NCI-H1694 treated with DMSO at 0.1 percent for 48 hours (cell line): ENCODE results near the gene APBB2.

ENCODE experiments used
- DNase-seq: peaks from one replicate; lab custom pipeline; 2025; lab: John Stamatoyannopoulos, UW

Gene APBB2

GRCh38 chr4:41134581-41134980 is 79.8 kb downstream of the APBB2 start:
- no peak for DNase-seq

GRCh38 chr4:41133454-41134018 is 80.8 kb downstream of the APBB2 start:
- DNase-seq = no peak

- no peak for DNase-seq
These were observed 82.2 kb downstream of the APBB2 start for GRCh38 chr4:41132055-41132683.

GRCh38 chr4:41129936-41130440 is 84.4 kb downstream of the APBB2 start:
- DNase-seq = no peak

GRCh38 chr4:41129128-41129754 is 85.1 kb downstream of the APBB2 start:
- DNase-seq = no peak

- DNase-seq = no peak
These were observed 88.6 kb downstream of the APBB2 start for GRCh38 chr4:41125558-41126311.

DNA sequence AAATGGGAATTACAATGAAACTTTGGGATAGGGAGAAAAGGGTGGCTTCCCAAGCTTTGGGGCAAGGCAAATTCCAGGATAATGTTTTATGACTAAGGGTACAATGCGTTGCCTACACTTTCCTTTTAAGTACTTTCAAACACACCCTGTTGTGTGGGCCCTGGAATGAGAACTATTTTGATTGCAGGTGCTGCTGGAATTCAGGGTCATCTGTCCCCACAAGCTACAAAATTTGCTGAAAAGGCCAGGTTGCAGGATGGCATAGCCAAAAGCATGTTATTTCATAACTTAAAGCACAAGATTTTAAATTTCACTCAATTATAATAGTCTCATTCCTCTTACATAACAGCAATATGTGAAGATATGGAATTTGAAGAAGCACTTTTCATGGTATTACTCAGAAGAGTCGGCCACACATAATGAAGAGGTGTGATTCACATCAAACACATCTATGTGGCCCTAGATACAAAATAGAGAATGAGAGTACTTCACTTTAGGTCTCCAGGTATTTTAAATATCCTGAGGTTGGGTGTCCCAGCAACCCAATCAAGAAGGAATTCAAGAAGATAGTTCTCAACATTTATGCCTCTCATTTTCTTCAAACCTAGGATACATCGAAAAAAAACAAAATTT is 89.3 kb downstream of the APBB2 start:
- no peak for DNase-seq

DNA sequence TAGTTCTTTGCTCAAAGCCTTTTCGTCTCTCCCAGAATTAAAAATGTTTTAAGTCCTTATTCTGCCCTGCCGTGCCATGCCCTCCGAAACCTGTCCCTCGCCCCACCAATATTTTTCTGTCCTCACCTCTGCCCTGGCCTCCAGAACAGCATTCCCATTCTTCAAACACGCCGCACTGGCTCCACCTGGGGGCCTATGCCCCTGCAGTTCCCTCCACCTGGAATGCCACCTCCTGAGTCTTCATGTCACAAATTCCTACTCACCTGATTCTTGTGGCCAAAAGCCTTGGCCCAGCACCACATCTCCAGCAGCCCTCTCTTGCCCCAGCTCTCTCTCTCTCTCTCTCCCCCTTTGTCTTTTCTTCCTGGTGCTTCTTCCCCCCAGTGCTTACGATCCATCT is 91.6 kb downstream of the APBB2 start:
- no peak for DNase-seq

DNA sequence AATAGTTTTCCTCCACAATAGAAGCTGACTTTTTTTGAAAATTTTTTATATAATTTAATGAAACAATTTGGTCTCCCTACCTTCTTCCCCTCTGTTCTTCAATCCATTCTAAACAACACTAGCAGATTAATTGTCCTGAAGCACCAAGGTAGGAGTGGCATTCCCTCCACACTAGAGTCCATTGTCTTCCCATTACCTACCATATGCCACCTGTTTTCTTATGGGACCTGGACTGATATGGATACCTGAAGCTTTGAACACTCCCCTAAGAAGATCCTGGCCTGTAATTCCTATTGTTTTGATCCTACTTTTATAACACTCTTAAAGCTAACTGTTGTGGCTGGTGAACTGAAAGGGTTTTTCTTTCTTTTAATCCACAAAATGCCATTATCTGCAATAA is 92.0 kb downstream of the APBB2 start:
- no peak for DNase-seq

DNA sequence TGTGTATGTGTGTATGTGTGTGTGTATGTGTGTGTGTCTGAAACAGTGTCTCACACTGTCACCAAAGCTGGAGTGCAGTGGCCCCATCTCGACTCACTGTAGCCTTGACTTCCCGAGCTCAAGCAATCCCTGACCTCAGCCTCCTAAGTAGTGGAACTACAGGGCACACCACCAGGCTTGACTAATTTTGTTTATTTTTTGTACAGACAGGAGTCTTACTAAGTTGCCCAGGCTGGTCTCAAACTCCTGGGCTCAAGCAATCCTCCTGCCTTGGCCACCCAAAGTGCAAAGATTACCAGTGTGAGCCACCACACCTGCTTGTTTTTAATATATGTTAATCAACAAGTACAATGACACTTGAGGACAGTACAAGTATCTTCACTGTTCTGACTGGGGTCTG is 92.4 kb downstream of the APBB2 start:
- no peak for DNase-seq

DNA sequence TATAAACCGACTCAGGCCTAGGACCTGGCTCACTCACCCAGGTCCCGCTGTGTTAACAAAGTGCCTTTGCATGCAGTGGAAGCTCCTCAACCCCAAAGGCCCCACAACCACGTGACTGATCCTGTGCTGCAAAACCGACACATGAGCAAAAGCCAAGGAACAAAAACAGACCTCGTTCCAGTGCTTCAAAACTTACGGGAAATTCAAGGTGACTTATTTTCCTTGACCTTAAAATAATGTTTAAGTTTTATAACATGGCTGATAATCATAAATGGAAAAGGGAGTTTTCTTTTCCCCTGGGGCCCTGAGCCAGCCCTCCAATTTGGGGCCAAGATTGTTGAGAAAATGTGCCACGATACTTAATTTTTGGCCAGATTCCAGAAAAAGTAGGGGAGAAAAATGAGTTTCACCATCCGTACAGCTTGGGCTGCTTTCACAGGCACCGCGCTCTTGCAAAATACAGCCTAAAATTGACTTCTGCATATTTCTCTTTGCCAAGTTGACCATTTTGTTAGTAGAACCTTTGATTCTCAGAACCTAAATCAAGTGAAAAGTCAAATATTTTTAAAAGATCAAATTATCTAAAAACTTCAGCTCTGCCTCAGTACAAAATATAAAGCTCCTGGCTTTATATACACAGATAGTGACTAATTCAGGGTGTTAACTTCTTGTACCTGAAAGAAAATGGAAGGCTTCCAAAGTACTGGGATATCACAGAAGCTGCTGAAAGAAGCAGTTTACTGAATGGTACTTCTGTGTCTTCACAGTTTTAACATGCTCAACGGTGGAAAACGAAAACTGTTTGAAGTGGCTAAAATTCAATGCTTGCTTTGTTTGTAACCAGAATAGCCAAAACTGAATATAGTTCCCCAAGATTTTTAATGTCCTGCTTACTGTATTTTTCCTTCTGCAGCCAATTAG is 93.8 kb downstream of the APBB2 start:
- DNase-seq = no peak

GRCh38 chr4:41119867-41120295 is 94.5 kb downstream of the APBB2 start:
- DNase-seq = no peak

DNA sequence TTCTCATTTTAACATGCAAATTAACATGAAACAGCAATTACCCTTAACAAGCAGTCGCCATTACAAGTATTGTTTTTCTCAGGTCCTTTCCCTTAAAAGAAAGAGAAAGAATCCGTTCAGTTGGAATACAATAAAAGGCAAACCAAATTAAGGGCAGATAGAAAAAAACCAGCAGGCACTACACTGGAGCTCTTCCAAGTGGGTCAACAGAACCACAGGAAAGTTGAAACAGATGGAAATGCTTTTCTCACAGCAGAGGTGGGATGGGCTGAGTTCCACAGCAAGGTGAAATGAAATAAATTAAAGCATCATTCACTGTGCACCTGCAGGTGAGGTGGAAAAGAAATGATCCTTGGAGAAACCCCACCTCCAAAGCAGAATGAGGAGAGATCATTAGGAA is 102.6 kb downstream of the APBB2 start:
- no peak for DNase-seq

- no peak for DNase-seq
These were observed 104.3 kb downstream of the APBB2 start for GRCh38 chr4:41110050-41110449.

DNA sequence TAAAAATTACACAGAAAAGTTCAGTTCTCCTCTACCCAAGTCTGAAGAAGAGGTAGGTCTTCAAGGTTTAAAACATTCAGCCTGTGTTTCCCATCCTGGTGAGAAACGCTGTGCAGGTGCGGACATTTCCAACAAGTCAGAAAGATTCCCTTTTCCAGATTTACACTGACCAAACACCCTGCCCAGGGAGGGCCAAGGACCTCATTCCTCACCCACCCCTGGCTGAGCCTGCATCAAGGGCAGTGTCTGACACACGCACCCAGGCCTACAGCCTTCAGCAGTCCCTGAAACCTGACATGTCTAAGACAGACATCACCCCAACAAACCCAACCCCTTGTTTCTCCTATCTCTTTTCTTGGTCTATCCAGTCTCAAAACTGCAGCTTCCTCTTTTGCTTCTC is 105.9 kb downstream of the APBB2 start:
- DNase-seq = no peak

GRCh38 chr4:41106694-41107419 is 107.5 kb downstream of the APBB2 start:
- DNase-seq = no peak

DNA sequence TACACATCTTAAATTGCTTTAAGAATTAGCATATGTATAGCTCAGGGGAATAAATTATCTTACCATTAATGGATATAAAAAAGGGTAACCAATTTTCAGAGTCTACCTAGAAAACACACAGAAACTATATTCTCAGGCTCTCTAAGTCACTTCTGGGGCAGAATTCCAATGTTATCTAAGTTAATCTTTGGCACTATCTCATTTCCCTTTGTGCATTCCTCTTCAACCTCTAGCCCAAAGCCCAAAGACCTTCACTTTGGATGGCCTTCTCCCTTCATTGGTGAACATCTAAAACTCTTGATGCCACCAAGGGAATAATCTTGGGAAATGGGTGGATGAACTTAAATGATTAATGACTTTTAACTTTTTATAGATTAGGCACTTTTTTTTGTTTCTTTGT is 108.3 kb downstream of the APBB2 start:
- no peak for DNase-seq

DNA sequence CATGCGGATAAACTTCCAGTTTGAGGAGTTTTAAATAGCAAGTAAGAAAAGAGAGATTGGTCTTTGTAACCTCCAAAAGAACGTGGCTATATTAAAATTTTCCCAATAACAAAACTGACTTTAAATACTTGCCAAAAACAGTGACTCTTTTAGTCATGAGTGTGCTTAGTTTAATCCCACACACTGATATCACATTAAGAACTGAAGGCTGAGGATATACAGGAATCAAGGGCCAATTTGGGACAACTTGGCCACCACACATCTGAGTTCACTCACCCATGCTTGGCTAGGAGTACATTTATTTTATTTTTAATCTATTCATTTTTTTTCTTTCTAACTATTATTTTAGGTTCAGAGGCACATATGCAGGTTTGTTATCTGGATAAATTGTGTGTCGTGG is 110.2 kb downstream of the APBB2 start:
- no peak for DNase-seq

GRCh38 chr4:41103657-41104056 is 110.7 kb downstream of the APBB2 start:
- no peak for DNase-seq

GRCh38 chr4:41102414-41103092 is 111.8 kb downstream of the APBB2 start:
- DNase-seq = no peak
